Subcutaneous adipose tissue (tissue), 4 donors: ENCODE measurements around the gene PSPC1. TPM values are rescaled to one million over a fixed set of nuclear protein-coding genes. Genes with fewer than 3 reads are reported as not detected.

Experiments used
- total RNA-seq, 4 donors: library from RNA; depleted of rRNA; stranded (reverse); fragments of >200 nt; gene quantifications; one replicate each; pipeline ENCODE4 v1.1.0, GENCODE V29; 2016
- TF ChIP-seq, protein P1 (sequence below): fragments of 450-650 bp; IDR thresholded peaks from one replicate; pipeline ENCODE4 v1.5.1; 2016; ENCODE audit warnings: low read depth, mild to moderate bottlenecking, control low read depth, antibody characterized with exemption, moderate library complexity

The PSPC1 gene
- total RNA-seq, 4 donors from 2014 or later, result 48.9 to 57.1 (median 51.7) TPM

GRCh38 chr13:19673473-19674430, 109.0 kb downstream of the PSPC1 start:
- TF ChIP-seq, protein P1, sequence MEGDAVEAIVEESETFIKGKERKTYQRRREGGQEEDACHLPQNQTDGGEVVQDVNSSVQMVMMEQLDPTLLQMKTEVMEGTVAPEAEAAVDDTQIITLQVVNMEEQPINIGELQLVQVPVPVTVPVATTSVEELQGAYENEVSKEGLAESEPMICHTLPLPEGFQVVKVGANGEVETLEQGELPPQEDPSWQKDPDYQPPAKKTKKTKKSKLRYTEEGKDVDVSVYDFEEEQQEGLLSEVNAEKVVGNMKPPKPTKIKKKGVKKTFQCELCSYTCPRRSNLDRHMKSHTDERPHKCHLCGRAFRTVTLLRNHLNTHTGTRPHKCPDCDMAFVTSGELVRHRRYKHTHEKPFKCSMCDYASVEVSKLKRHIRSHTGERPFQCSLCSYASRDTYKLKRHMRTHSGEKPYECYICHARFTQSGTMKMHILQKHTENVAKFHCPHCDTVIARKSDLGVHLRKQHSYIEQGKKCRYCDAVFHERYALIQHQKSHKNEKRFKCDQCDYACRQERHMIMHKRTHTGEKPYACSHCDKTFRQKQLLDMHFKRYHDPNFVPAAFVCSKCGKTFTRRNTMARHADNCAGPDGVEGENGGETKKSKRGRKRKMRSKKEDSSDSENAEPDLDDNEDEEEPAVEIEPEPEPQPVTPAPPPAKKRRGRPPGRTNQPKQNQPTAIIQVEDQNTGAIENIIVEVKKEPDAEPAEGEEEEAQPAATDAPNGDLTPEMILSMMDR, result no peak

GRCh38 chr13:19672990-19673389, 109.8 kb downstream of the PSPC1 start:
- TF ChIP-seq, protein P1, result no peak

DNA sequence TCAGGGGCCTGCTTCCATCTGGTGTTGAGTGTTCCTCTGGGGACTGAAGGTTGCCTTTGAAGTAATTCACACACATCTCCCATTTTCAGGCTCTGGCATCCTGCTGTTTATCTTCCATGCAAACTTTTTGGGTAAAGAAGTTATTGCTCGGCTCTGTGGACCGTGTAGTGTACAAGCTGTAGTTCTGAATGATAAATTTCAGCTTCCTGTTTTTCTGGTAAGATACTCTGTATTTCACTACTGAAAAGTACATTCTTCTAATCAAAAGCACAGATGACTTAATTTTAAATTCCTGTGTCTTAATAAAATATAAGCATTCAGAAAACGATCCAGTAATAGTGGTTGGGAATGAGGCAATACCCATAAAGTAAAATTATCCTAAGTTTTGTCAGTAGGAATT, 112.6 kb downstream of the PSPC1 start:
- TF ChIP-seq, protein P1, result no peak

- TF ChIP-seq, protein P1, result no peak
These were observed 114.0 kb downstream of the PSPC1 start for GRCh38 chr13:19668778-19669177.

GRCh38 chr13:19665427-19665859, 117.3 kb downstream of the PSPC1 start:
- TF ChIP-seq, protein P1, result no peak

DNA sequence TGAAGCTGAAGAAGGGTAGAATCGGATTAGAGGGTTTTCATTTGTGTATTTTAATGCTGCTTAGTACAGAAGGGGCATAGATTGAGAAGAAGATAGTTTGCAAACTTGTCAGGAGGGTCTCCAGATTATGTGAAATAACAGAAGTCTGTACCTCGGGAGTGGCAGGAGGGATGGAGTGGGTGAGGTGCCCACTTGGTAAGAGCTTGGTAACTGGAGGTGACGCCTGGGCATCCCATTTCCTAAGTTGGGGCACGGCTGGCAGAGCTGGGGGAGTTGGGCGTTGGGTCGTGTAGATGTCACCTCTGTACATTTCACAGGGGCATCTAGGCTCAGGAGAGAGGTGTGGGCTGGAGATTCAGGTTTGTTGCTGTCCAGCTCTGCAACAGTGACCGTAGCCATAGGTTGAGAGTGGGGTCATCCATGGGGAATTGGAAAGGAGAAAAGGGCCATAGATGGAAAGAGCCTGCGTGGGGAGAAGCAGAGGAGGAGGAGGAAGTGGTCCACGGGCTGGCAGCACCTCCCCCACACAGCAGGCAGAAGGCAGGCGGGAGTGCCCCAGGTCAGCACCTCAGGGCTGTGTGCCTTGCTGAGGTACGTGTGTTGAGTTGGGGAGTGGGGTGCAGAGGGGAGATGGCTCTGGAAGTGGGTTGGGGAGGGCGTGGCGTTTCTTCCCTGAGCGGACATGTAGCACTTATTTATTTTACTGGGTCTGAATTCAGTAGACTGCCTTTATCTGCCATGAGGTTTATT, 118.1 kb downstream of the PSPC1 start:
- TF ChIP-seq, protein P1, result no peak

- TF ChIP-seq, protein P1, result no peak
These were observed 119.2 kb downstream of the PSPC1 start for GRCh38 chr13:19663416-19663979.
